Spleen (tissue), 11 donors: Measurements from ENCODE around the gene MAD2L1BP. TPM values are rescaled to one million over a fixed set of nuclear protein-coding genes. Genes with fewer than 3 reads are reported as not detected.
"Not testable (repeated sequence)": the region's sequence is repeated elsewhere in the genome, so short reads cannot be mapped to it uniquely, and the experiment has no call there.

Experiments used
- DNase-seq: peaks from one replicate; pipeline ENCODE4 v3.0.0-alpha.2; 2020
- H3K27ac ChIP-seq, 8 donors: fragments of 200-600 bp; sonication (generic) in 7 of 8; 1 replicate in 4 of 8; 2 replicates in 4 of 8; pipeline versions ENCODE4 v1.5.0 to v1.8.0; 2016 to 2021; ENCODE audit warnings: inconsistent platforms in 4 of 8, mild to moderate bottlenecking in 4 of 8, moderate library complexity in 1 of 8
- H3K27me3 ChIP-seq, 7 donors: fragments of 200-600 bp; sonication (generic) in 6 of 7; replicated peaks in 1 of 7; 1 replicate in 4 of 7; 2 replicates in 3 of 7; pipeline versions ENCODE4 v1.5.0 to v1.8.0; 2016 to 2021; ENCODE audit warnings: inconsistent platforms in 3 of 7, mild to moderate bottlenecking in 1 of 7
- H3K36me3 ChIP-seq, 6 donors: fragments of 200-600 bp; sonication (generic) in 5 of 6; 1 replicate in 4 of 6; 2 replicates in 2 of 6; pipeline versions ENCODE4 v1.5.0 to v1.8.0; 2016 to 2021; ENCODE audit warnings: inconsistent platforms in 2 of 6
- H3K4me1 ChIP-seq, 6 donors: fragments of 200-600 bp; sonication (generic) in 5 of 6; 1 replicate in 3 of 6; 2 replicates in 3 of 6; pipeline versions ENCODE4 v1.5.0 to v1.8.0; 2016 to 2021; ENCODE audit warnings: inconsistent platforms in 3 of 6
- H3K4me3 ChIP-seq, 8 donors: fragments of 200-600 bp; sonication (generic) in 7 of 8; 1 replicate in 4 of 8; 2 replicates in 4 of 8; pipeline versions ENCODE4 v1.5.0 to v1.8.0; 2016 to 2021; ENCODE audit warnings: inconsistent platforms in 4 of 8, mild to moderate bottlenecking in 4 of 8, moderate library complexity in 2 of 8
- H3K9me3 ChIP-seq, 8 donors: fragments of 200-600 bp; sonication (generic) in 7 of 8; 1 replicate in 4 of 8; 2 replicates in 4 of 8; pipeline versions ENCODE4 v1.5.0 to v1.8.0; 2016 to 2021; ENCODE audit warnings: inconsistent platforms in 4 of 8
- POLR2A ChIP-seq, 3 donors: fragments of 450-650 bp; IDR thresholded peaks; one replicate each; pipeline ENCODE4 v1.5.1; 2017; ENCODE audit warnings: antibody characterized with exemption in 3 of 3, mild to moderate bottlenecking in 1 of 3
- POLR2AphosphoS5 ChIP-seq, 3 donors: sonication (generic); formaldehyde crosslinking; IDR thresholded peaks; one replicate each; pipeline ENCODE4 v1.5.1; 2017; ENCODE audit warnings: antibody characterized with exemption in 3 of 3
- whole genome bisulfite sequencing, 5 donors: extraction: QIAGEN DNeasy Blood & Tissue Kit in 3 of 5; methylation state at CpG; one replicate each; pipeline versions ENCODE4 v1.1.5 to v1.1.7; 2013 to 2018; 5-methylcytosine and 5-hydroxymethylcytosine counted together
- intact Hi-C: fragments of 100-400 bp; cut with DNase I; formaldehyde crosslinking; loops from one replicate; pipeline ENCODE4 v1.15.0; 2023; ENCODE audit warnings: low total_unique reads
- polyA plus RNA-seq, 3 donors: library from polyadenylated mRNA; stranded (reverse); fragments of 200-250 nt; gene quantifications; one replicate each; pipeline ENCODE4 v1.2.1, GENCODE V29; 2013
- total RNA-seq, 7 donors: library from RNA; depleted of rRNA in 3 of 7; stranded (reverse); fragments of >200 nt in 3 of 7; fragmentation: NEBNext Ultra II Directional in 4 of 7; extraction: Animal tissue kit (Norgen Biotek cat#: 25700) in 4 of 7; gene quantifications; one replicate each; pipeline versions ENCODE4 v1.1.0 to v1.2.1, GENCODE V29; 2016 to 2021
- TF ChIP-seq, protein P1 (sequence below), 11 experiments: fragments of 200-600 bp in 7 of 11; fragments of 450-650 bp in 4 of 11; sonication (generic) in 4 of 11; IDR thresholded peaks in 8 of 11; conservative IDR thresholded peaks in 3 of 11; 1 replicate in 7 of 11; 2 replicates in 4 of 11; pipeline versions ENCODE4 v1.4.0 to v1.8.0; 2016 to 2021; ENCODE audit warnings: antibody characterized with exemption in 11 of 11, inconsistent platforms in 4 of 11, mild to moderate bottlenecking in 1 of 11
- donor health status: healthy with polysubstance abuse.
- donor health status: DM: no; HTN: no; CAD: no; lungs with moderate emphysema.
- donor health status: DM: no; HTN: no; CAD: no.
- donor health status: Bipolar disorder and iron deficiency.
- donor health status: healthy.
- donor health status: DM: no; HTN: no; CAD: no.
- donor health status: DM: yes; HTN: yes; CAD: no.

MAD2L1BP gene
- total and polyA plus RNA-seq, 10 donors: 18.9 to 33.4 (median 21.7) TPM

DNA sequence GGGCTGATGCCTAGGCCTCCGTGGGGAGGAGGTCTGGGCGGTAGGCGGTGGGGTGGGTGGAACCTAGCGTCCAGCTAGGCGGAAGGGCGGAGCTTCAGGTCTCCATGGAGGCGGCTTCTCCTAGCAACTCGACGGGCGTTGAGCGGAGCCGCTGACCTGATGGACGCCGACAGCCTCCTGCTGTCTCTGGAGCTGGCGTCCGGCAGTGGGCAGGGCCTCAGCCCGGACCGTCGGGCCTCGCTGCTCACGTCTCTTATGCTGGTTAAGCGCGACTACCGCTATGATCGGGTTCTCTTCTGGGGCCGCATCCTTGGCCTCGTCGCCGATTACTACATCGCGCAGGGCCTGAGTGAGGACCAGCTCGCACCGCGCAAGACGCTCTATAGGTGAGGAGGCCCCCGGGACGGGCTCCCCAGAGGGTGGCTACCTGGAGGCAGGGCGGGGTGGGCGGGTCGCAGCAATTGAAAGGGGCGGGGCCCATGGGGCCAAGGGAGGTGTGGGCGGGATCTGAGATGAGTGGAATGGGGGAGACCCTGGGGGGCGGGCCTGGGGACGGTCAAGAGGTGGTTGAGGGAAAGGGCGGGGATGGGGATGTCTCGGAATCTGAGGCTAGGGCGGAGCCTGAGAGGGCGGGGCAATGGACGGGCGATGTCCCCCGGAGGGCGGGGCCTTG lies 9.4 kb downstream of the MAD2L1BP start, which contains the start of gene RSPH9:
Gene RSPH9, plus strand, starts transcription at position 97 of the 673 bp plus-strand sequence. Its CDS starts 63 bp downstream, at position 160.
- peak; percentile 92 for DNase-seq
- peak within 1 kb of the TSS in 7 of 8 donors; percentile 45 to 85 (median 74) for H3K27ac ChIP-seq
- intact Hi-C loops: no loop called here
- TF ChIP-seq, protein P1, sequence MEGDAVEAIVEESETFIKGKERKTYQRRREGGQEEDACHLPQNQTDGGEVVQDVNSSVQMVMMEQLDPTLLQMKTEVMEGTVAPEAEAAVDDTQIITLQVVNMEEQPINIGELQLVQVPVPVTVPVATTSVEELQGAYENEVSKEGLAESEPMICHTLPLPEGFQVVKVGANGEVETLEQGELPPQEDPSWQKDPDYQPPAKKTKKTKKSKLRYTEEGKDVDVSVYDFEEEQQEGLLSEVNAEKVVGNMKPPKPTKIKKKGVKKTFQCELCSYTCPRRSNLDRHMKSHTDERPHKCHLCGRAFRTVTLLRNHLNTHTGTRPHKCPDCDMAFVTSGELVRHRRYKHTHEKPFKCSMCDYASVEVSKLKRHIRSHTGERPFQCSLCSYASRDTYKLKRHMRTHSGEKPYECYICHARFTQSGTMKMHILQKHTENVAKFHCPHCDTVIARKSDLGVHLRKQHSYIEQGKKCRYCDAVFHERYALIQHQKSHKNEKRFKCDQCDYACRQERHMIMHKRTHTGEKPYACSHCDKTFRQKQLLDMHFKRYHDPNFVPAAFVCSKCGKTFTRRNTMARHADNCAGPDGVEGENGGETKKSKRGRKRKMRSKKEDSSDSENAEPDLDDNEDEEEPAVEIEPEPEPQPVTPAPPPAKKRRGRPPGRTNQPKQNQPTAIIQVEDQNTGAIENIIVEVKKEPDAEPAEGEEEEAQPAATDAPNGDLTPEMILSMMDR (IDR thresholded peaks at IDR 0.05 in 8 of 11, conservative IDR thresholded peaks at IDR 0.05 in 3 of 11): no peak
- TF ChIP-seq POLR2A (IDR thresholded peaks at IDR 0.05) (no peak), POLR2AphosphoS5 (IDR thresholded peaks at IDR 0.05) (peak in 2 of 3 donors; percentile 24 to 58)
- no peaks in the 10 kb centered on the region for H3K9me3 ChIP-seq
- H3K4me1 ChIP-seq: peaks cover 4 to 34% (median 14%) of the 10 kb centered on the region in 6 donors
- H3K36me3 ChIP-seq: peaks cover 0 to 38% (median 26%) of the 10 kb centered on the region in 6 donors
- no peaks in the 10 kb centered on the region for H3K27me3 ChIP-seq
- H3K4me3 ChIP-seq: peak within 1 kb of the TSS; percentile 39 to 78 (median 52)
- WGBS, 5 donors: 5 to 14% (median 6%) methylated on average over 38 to 52 of the region's 52 CpGs

DNA sequence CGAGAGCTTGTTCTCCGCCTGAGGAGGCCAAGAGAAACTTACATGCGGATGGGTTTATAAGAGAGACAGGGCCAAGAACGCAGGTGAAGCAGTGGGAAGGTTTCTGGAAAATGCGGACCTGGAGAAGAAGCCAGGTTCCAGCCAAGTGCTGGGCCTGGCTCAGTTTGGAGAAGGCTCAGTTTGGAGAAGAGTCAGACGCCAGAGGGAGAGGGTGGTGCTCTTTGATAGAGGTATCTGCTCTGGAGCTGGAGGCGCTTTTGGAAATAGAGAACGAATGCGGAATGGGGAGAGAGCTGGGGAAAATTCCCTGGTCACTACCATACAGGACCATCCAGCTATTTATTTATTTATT lies 9.9 kb downstream of the MAD2L1BP start:
- intact Hi-C loops: no loop called here
- 12 to 19% (median 15%) methylated on average over 9 of the region's 9 CpGs for WGBS, 5 donors
- H3K4me1 ChIP-seq: peaks cover 4 to 29% (median 14%) of the 10 kb centered on the region in 6 donors
- H3K27me3 ChIP-seq: no peaks in the 10 kb centered on the region
- peak overlapping the region in 6 of 8 donors; percentile 45 to 85 (median 78) for H3K27ac ChIP-seq
- H3K4me3 ChIP-seq: peak overlapping the region; percentile 39 to 78 (median 52)
- no peak for DNase-seq
- no peak for TF ChIP-seq POLR2A (IDR thresholded peaks at IDR 0.05)
- H3K9me3 ChIP-seq: no peaks in the 10 kb centered on the region
- H3K36me3 ChIP-seq: peaks cover 0 to 33% (median 21%) of the 10 kb centered on the region in 6 donors

DNA sequence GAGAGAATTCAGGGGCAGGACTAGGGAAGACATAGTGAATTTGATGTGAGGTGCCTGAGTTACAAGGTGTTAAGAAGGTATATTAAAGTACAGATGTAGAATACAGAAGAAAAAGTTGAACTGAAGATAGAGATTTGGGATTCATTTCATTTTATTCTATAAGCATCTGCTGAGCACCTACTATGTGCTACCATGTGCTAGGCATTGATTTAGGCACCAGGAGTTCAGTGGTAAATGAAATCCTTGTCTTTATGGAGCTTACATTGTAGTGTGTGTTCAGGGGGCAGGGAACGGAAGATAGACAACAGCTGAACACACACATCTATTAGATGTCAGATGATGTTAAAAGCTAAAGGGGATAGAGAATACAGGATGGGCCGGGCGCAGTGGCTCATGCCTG lies 12.0 kb downstream of the MAD2L1BP start:
- Histone ChIP-seq H3K27ac (no peak overlapping the region), H3K4me1 (peaks cover 4 to 17% (median 14%) of the 10 kb centered on the region in 6 donors), H3K27me3 (no peaks in the 10 kb centered on the region), H3K4me3 (no peak overlapping the region), H3K9me3 (no peaks in the 10 kb centered on the region), H3K36me3 (peaks cover 0 to 13% (median under 1%) of the 10 kb centered on the region in 6 donors)
- TF ChIP-seq, protein P1 (IDR thresholded peaks at IDR 0.05 in 8 of 11, conservative IDR thresholded peaks at IDR 0.05 in 3 of 11): no peak
- no peak for TF ChIP-seq POLR2A (IDR thresholded peaks at IDR 0.05)
- no peak for TF ChIP-seq POLR2AphosphoS5 (IDR thresholded peaks at IDR 0.05)
- intact Hi-C loops: no loop called here
- 85 to 96% (median 95%) methylated on average over 3 of the region's 3 CpGs for WGBS, 5 donors
- no peak for DNase-seq

DNA sequence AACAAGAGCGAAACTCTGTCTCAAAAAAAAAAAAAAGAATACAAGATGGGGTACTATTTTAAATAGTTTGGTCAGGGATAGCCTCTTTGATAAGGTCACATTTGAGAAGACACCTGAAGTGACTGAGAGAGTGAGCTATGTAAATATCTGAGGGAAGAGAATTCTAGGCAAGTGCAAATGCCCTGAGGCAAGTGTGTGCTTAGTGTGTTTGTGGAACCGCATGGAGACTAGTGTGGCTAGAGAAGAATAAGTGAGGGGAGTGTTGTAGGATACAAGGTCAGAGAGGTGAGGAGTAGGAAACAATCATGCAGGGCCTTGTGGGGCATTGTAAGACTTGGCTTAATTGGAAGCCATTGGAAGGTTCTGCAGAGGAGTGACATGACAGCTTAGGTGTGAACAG lies 12.6 kb downstream of the MAD2L1BP start:
- no peaks in the 10 kb centered on the region for H3K27me3 ChIP-seq
- H3K36me3 ChIP-seq: peaks cover 0 to 7% (median 0%) of the 10 kb centered on the region in 6 donors
- TF ChIP-seq POLR2AphosphoS5 (IDR thresholded peaks at IDR 0.05) (no peak), POLR2A (IDR thresholded peaks at IDR 0.05) (no peak)
- TF ChIP-seq, protein P1 (IDR thresholded peaks at IDR 0.05 in 8 of 11, conservative IDR thresholded peaks at IDR 0.05 in 3 of 11): no peak
- H3K4me1 ChIP-seq: peaks cover 4 to 17% (median 14%) of the 10 kb centered on the region in 6 donors
- H3K4me3 ChIP-seq: no peak overlapping the region
- intact Hi-C loops: no loop called here
- no peak overlapping the region for H3K27ac ChIP-seq
- H3K9me3 ChIP-seq: no peaks in the 10 kb centered on the region
- DNase-seq: no peak
- WGBS, 5 donors: 92 to 99% (median 97%) methylated on average over 2 of the region's 2 CpGs

DNA sequence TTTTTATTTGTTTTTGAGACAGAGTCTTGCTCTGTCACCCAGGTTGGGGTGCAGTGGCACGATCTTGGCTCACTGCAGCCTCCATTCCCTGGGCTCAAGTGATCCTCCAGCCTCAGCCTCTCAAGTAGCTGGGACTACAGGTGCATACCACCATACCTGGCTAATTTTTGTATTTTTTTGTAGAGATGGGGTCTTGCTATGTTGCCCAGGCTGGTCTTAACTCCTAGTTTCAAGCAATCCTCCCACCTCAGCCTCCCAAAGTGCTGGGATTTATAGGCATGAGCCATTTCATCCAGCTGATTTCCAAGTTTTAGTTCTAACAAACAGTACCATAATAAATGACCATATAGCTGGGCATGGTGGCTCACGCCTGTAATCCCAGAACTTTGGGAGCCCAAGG lies 17.2 kb downstream of the MAD2L1BP start:
- H3K4me3 ChIP-seq: not testable (repeated sequence)
- 88 to 100% (median 93%) methylated on average over 2 of the region's 2 CpGs for WGBS, 5 donors

More for the DNA sequence above, 17.2 kb downstream of the MAD2L1BP start:
- H3K36me3 ChIP-seq, H3K9me3 ChIP-seq, H3K27ac ChIP-seq, H3K27me3 ChIP-seq, intact Hi-C loops, DNase-seq, H3K4me1 ChIP-seq: not testable (repeated sequence)
